Psoas muscle (tissue), 8 donors: Measurements from ENCODE around the gene KCNJ12. TPM values are rescaled to one million over a fixed set of nuclear protein-coding genes. Genes with fewer than 3 reads are reported as not detected.
"Not testable (repeated sequence)": the region's sequence is repeated elsewhere in the genome, so short reads cannot be mapped to it uniquely, and the experiment has no call there.

Experiments
- ATAC-seq, 4 donors: fragments of 200-7000 bp; cut with Tn5 transposase; one replicate each; pipeline ENCODE4 v1.9.1; 2020; ENCODE audit warnings: moderate library complexity in 3 of 4, mild to moderate bottlenecking in 2 of 4
- DNase-seq, 2 donors: peaks; one replicate each; pipeline ENCODE4 v3.0.0-alpha.2; 2020
- H3K27ac ChIP-seq: fragments of 200-600 bp; one replicate; pipeline ENCODE4 v1.8.0; 2022
- H3K27me3 ChIP-seq, 3 donors: fragments of 200-600 bp in 1 of 3; one replicate each; pipeline versions ENCODE4 v1.6.1 to v1.8.0; 2013 to 2022; ENCODE audit warnings: low read length in 2 of 3, mild to moderate bottlenecking in 2 of 3, moderate library complexity in 1 of 3; ENCODE audit not compliant: insufficient read depth in 3 of 3
- H3K36me3 ChIP-seq, 2 donors: fragments of 200-600 bp in 1 of 2; one replicate each; pipeline versions ENCODE4 v1.6.1 to v1.8.0; 2013 to 2022; ENCODE audit warnings: low read depth in 1 of 2, mild to moderate bottlenecking in 1 of 2, moderate library complexity in 1 of 2; ENCODE audit not compliant: insufficient read depth in 1 of 2
- H3K4me1 ChIP-seq: fragments of 200-600 bp; one replicate; pipeline ENCODE4 v1.8.0; 2022
- H3K4me3 ChIP-seq: fragments of 200-600 bp; one replicate; pipeline ENCODE4 v1.8.0; 2022; ENCODE audit warnings: mild to moderate bottlenecking
- H3K9me3 ChIP-seq: fragments of 200-600 bp; one replicate; pipeline ENCODE4 v1.8.0; 2022
- WGBS, 3 donors: extraction: QIAGEN DNeasy Blood & Tissue Kit; methylation state at CpG; one replicate each; pipeline versions ENCODE4 v1.1.6 to v1.1.7; 2013; 5-methylcytosine and 5-hydroxymethylcytosine counted together
- intact Hi-C, 2 donors: fragments of 100-400 bp; cut with DNase I; formaldehyde crosslinking; loops; one replicate each; pipeline versions ENCODE4 v1.11.0 to v1.14.2; 2022
- long read RNA-seq, 2 donors: library from polyadenylated mRNA; unstranded; transcript quantifications; one replicate each; pipeline ENCODE4 v2.0.0, GENCODE V29; 2021
- polyA plus RNA-seq, 3 donors: library from polyadenylated mRNA; stranded (reverse); fragments of 200-250 nt; gene quantifications; one replicate each; pipeline ENCODE4 v1.2.3, GENCODE V29; 2013
- total RNA-seq, 4 donors: library from RNA; stranded (reverse); fragmentation: NEBNext Ultra II Directional in 2 of 4; extraction: Animal tissue kit (Norgen Biotek cat#: 25700) in 2 of 4; gene quantifications; one replicate each; pipeline versions ENCODE4 v1.2.1 to v1.2.4, GENCODE V29; 2021 to 2023
- TF ChIP-seq, protein P1 (sequence below): fragments of 200-600 bp; IDR thresholded peaks from one replicate; pipeline ENCODE4 v1.8.0; 2022; ENCODE audit warnings: antibody characterized with exemption
- donor health status: healthy with polysubstance abuse.
- donor health status: DM: no; HTN: no; CAD: no; lungs with moderate emphysema.
- donor health status: Bipolar disorder and iron deficiency.
- donor health status: healthy.
- donor health status: DM: yes; HTN: yes; CAD: no.
- donor health status: DM: no; HTN: no; CAD: no.
- donor health status: DM: no; HTN: no; CAD: no.
- donor health status: DM: yes; HTN: yes; CAD: no.

The KCNJ12 gene
- total RNA-seq: 10 to 100 TPM in 3 of 4 donors, 1 to 10 TPM in 1; 9.4 to 31.0 (median 23.4) TPM
- 10 to 100 TPM in 2 of 3 donors, 1 to 10 TPM in 1; 5.2 to 42.7 (median 13.6) TPM for polyA plus RNA-seq
- long read RNA-seq, donor 1, full-length matches to known transcripts: 33 of 56 reads
- long read RNA-seq, donor 1, partial matches to known transcripts: 9 of 56 reads
- long read RNA-seq, donor 1, other reads (novel, unspliced or antisense): 14 of 56 reads
- long read RNA-seq, donor 2, full-length matches to known transcripts: 61 of 116 reads
- long read RNA-seq, donor 2, partial matches to known transcripts: 24 of 116 reads
- long read RNA-seq, donor 2, other reads (novel, unspliced or antisense): 31 of 116 reads

DNA sequence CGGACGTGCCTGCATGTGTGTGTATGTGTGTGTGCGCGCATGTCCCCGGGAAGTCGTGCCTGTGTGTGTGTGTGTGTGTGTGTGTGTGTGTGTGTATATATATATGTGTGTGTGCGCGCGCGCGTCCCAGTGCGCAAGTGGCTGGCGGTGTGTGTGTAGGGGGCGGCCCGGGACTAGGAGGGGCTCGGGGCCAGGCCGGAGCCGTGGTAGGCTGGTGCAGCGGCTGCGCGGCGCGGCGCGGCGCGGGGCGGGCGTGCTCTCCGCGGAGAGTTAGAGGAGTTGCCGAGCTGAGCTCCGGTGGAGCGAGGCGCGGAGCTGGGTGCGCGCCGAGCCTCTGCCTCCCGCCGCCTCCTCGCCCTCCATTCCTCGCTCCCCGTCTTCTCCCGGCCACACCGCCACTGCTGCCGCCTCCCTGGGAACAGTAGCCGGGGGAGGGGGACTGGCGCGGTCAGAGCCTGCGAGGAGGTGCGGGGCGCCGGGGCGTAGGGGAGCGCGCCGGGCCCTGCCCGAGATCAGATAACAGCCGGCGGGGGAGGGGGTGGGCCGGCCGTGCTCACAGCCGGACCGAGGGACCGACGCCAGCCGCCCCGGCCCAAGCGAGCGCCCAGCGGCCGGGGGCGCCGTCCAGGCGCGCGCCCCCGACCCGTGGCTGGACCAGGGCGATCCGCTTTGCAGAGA is at the start of gene KCNJ12:
TSS of gene KCNJ12 (plus strand) at position 277 of the 678 bp plus-strand sequence. CDS start 38,986 bp downstream, outside the sequence.
- 2 to 5% (median 2%) methylated on average over 32 to 82 of the region's 82 CpGs for WGBS, 3 donors
- peak within 1 kb of the TSS; percentile 68 for H3K4me3 ChIP-seq
- H3K4me1 ChIP-seq: peaks cover 24% of the 10 kb centered on the region
- intact Hi-C loops: loop anchor here in 1 of 2 donors (5.0 to 10.0 kb wide), 2 partner anchors 39 to 61 kb away; no protein-coding TSS in a partner anchor
- TF ChIP-seq, protein P1, sequence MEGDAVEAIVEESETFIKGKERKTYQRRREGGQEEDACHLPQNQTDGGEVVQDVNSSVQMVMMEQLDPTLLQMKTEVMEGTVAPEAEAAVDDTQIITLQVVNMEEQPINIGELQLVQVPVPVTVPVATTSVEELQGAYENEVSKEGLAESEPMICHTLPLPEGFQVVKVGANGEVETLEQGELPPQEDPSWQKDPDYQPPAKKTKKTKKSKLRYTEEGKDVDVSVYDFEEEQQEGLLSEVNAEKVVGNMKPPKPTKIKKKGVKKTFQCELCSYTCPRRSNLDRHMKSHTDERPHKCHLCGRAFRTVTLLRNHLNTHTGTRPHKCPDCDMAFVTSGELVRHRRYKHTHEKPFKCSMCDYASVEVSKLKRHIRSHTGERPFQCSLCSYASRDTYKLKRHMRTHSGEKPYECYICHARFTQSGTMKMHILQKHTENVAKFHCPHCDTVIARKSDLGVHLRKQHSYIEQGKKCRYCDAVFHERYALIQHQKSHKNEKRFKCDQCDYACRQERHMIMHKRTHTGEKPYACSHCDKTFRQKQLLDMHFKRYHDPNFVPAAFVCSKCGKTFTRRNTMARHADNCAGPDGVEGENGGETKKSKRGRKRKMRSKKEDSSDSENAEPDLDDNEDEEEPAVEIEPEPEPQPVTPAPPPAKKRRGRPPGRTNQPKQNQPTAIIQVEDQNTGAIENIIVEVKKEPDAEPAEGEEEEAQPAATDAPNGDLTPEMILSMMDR: no peak
- DNase-seq (peak in 1 of 2 donors; percentile 71), ATAC-seq (peak; percentile 31 to 51 (median 46))
- H3K27me3 ChIP-seq: no peaks in the 10 kb centered on the region
- H3K9me3 ChIP-seq: no peaks in the 10 kb centered on the region
- H3K36me3 ChIP-seq: no peaks in the 10 kb centered on the region
- peak within 1 kb of the TSS; percentile 87 for H3K27ac ChIP-seq

DNA sequence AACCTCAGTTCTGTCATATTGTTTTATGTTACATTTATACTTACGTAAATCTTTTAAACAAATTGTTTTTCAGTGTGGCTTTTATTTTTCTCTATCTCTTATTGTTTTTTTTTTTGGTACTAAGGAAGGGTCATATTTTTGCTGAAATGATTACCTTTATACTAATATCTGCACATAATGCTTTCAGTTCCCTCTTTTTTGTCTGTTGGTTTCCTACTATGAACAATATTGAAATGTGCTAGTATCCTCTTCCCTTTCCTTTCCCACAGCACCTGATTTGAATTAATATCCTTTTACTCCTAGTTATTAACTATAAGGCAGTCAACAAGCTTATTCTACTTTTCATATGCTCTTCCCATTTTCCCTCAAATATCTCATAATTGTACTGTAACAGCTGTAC is 48.2 kb upstream of the KCNJ12 start:
- intact Hi-C loops, DNase-seq, H3K9me3 ChIP-seq, H3K4me1 ChIP-seq, H3K36me3 ChIP-seq, H3K27me3 ChIP-seq, H3K4me3 ChIP-seq, ATAC-seq, H3K27ac ChIP-seq: not testable (repeated sequence)
- WGBS, 3 donors: 85 to 91% (median 88%) methylated on average over 1 of the region's 1 CpG

DNA sequence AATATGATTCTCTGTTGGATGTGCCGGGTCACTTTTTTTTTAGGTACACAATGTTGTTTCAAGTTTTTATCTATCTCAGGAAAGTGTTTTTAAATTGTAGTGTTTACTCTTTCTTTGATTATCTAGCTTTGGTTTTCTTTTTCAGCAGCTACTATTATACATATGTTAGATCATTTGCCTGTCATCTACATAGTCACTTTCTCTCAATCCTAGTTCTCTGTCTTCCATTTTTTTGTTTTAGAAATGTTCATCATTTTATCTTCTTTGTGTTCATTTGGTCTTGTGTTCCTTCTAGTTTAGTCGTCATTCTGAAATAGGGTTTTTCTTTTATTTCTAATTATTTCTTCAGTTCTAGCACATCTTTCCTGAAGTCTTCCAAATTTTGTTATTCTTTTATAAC is 47.4 kb upstream of the KCNJ12 start:
- H3K27ac ChIP-seq, H3K27me3 ChIP-seq, H3K9me3 ChIP-seq, intact Hi-C loops, H3K36me3 ChIP-seq, ATAC-seq, H3K4me1 ChIP-seq, DNase-seq, H3K4me3 ChIP-seq: not testable (repeated sequence)
- 64 to 85% (median 67%) methylated on average over 2 of the region's 2 CpGs for WGBS, 3 donors

DNA sequence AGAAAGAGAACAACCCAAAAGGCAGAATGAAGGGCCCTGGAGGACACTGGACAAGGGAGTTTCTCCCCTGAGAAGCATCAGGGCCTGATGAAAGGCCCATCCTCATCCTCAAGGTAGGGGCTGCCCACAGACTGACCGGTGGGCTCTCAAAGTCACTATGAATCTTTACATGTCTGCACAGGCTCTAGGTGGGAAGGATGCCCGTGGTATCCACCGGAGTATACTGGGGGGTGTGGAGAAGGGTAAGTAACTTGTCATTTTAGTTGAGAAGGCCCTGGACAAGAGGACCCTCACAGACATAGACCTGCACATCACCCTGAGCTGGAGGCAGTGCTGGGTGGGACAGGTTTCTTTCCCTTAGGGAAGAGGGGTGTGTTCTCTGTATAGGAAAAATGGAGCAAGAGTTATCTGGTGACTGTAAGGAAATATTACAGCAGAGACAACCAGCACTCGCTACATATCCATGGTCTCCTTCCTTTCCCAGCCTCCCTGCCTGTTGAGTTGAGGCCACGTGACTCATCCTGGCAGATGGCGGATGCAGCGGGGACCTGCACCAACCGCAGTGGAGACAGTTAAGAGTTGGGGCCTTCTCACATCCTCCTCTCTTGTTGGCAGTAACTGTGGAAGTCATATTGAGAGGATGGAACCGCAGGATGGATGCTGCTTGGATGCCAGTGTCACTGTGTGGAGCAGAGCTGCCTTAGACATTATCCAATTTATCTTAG is 45.6 kb upstream of the KCNJ12 start:
- TF ChIP-seq, protein P1: no peak
- intact Hi-C loops: no loop called here
- Histone ChIP-seq H3K36me3 (no peaks in the 10 kb centered on the region), H3K9me3 (no peaks in the 10 kb centered on the region), H3K4me3 (no peak overlapping the region), H3K27me3 (no peaks in the 10 kb centered on the region), H3K27ac (no peak overlapping the region), H3K4me1 (no peaks in the 10 kb centered on the region)
- ATAC-seq (no peak), DNase-seq (peak in 1 of 2 donors; percentile 47)
- WGBS, 3 donors: 85 to 90% (median 87%) methylated on average over 9 of the region's 9 CpGs

DNA sequence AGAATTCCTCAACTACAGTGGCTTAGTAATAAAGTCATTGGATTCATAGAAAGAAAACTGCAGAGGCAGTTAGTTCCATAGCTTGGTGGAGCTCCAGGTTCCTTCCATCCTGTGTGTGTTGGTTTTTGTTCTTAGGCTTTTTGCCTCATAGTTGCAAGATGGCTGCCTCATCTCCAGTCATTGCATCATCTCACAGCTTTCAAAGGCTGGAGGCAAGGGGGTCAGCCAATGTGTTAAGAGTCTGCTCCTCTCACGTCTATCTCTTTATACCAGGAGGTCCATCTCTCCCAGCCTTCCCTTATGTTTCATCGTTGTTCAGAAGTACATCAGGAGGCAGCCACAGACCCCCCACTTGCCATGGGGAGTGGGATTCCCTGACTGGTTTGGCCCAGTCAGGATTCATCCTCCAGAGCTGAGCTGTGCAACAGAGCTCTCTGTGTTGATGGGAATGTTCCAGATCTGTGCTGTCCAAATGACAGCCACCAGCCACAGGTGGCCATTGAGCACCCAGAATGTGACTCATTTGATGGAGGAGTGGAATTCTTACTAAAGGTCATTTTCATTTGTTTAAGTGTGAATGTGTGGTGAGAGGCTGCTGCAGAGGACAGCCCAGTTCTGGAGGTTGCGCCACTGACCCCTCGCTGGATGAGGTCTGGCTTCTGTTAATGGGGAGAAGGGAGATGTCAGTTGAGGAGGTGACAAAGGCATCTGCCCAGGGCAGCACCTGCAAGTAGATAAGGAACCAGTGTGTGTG is 39.4 kb upstream of the KCNJ12 start:
- DNase-seq: peak in 1 of 2 donors; percentile 32
- H3K27me3 ChIP-seq, ATAC-seq, H3K9me3 ChIP-seq, H3K36me3 ChIP-seq, H3K4me3 ChIP-seq, H3K4me1 ChIP-seq, H3K27ac ChIP-seq: not testable (repeated sequence)
- 83 to 94% (median 84%) methylated on average over 4 of the region's 4 CpGs for WGBS, 3 donors
- intact Hi-C loops: loop anchor here in 1 of 2 donors (5.0 kb wide), 1 partner anchor 41 kb away; the partner anchor contains the start of gene KCNJ12

DNA sequence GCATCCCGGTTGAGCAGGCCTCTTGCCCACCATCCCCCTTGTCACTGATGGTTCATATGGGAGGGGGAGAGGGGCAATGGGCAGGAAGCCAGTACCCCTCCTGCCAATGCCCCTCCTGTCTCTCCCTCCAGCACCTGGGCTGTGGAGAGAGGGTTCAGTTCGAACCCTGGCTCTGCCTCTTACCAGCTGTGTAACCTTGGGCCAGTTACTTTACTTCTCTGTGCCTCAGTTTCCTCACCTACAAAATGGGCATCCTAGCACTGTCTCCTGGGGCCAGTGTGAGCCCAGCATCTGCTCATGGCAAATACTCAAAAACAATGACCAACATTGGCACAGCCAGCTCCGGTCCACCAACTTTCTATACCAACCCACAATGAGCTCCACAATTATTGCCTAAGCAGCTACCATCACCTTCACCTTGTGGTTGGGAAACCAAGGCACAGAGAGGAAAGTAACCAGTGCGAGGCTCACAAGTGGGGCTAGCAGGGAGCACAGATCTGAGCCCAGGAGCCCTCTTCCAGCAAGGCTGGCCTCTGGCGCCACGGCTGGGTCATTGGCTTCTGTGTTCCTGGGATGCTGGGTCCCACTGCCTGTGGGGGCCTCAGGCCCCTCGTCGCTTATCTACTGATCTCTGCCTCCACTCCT is 38.1 kb upstream of the KCNJ12 start:
- WGBS, 3 donors: 66 to 73% (median 68%) methylated on average over 8 of the region's 8 CpGs
- ATAC-seq (peak in 1 of 4 donors; percentile 3), DNase-seq (peak in 1 of 2 donors; percentile 43)
- H3K9me3 ChIP-seq, H3K36me3 ChIP-seq, H3K27me3 ChIP-seq, H3K4me3 ChIP-seq, H3K4me1 ChIP-seq: not testable (repeated sequence)
- intact Hi-C loops: loop anchor here in 1 of 2 donors (5.0 kb wide), 1 partner anchor 39 kb away; the partner anchor contains the start of gene KCNJ12
- H3K27ac ChIP-seq: peak overlapping the region; percentile 30
